Jurkat, Clone E6-1 (cell line): Measurements from ENCODE around the gene MED31.
"Not testable (repeated sequence)": the region's sequence is repeated elsewhere in the genome, so short reads cannot be mapped to it uniquely, and the experiment has no call there.

Experiments
- DNase-seq: peaks from one replicate; pipeline ENCODE4 v3.0.0-alpha.2; 2011; ENCODE audit warnings: low read depth, low spot score
- H3K4me3 ChIP-seq: 2 replicates; pipeline ENCODE4 v1.5.1; 2011; ENCODE audit warnings: mild to moderate bottlenecking, low read length, control low read depth, moderate library complexity

The MED31 gene

GRCh38 chr17:6681176-6681575, 29.8 kb upstream of the MED31 start:
- no peak overlapping the region for H3K4me3 ChIP-seq
- no peak for DNase-seq

GRCh38 chr17:6679241-6679640, 27.8 kb upstream of the MED31 start:
- H3K4me3 ChIP-seq: no peak overlapping the region
- no peak for DNase-seq

- DNase-seq: no peak
- no peak overlapping the region for H3K4me3 ChIP-seq
Observed at GRCh38 chr17:6677946-6678345, 26.5 kb upstream of the MED31 start.

- H3K4me3 ChIP-seq: no peak overlapping the region
- peak; percentile 47 for DNase-seq
Observed at GRCh38 chr17:6677158-6677831, 25.9 kb upstream of the MED31 start.

- H3K4me3 ChIP-seq: no peak overlapping the region
- DNase-seq: no peak
Observed at GRCh38 chr17:6676802-6677157, 25.4 kb upstream of the MED31 start.

GRCh38 chr17:6675201-6675825, 23.9 kb upstream of the MED31 start:
- no peak for DNase-seq

GRCh38 chr17:6674586-6674985, 23.2 kb upstream of the MED31 start:
- H3K4me3 ChIP-seq: no peak overlapping the region
- no peak for DNase-seq

More at GRCh38 chr17:6675201-6675825, 23.9 kb upstream of the MED31 start:
- H3K4me3 ChIP-seq: no peak overlapping the region

- DNase-seq: no peak
- H3K4me3 ChIP-seq: no peak overlapping the region
Observed at GRCh38 chr17:6671431-6671830, 20.0 kb upstream of the MED31 start.

- no peak overlapping the region for H3K4me3 ChIP-seq
Observed at GRCh38 chr17:6670999-6671398, 19.6 kb upstream of the MED31 start.

GRCh38 chr17:6670571-6670970, 19.2 kb upstream of the MED31 start:
- H3K4me3 ChIP-seq: no peak overlapping the region
- no peak for DNase-seq

More at GRCh38 chr17:6670999-6671398, 19.6 kb upstream of the MED31 start:
- no peak for DNase-seq

- no peak overlapping the region for H3K4me3 ChIP-seq
- DNase-seq: no peak
Observed at GRCh38 chr17:6669479-6670212, 18.2 kb upstream of the MED31 start.

- no peak for DNase-seq
- no peak overlapping the region for H3K4me3 ChIP-seq
Observed at GRCh38 chr17:6668727-6669425, 17.5 kb upstream of the MED31 start.

GRCh38 chr17:6668219-6668618, 16.8 kb upstream of the MED31 start:
- no peak for DNase-seq
- no peak overlapping the region for H3K4me3 ChIP-seq

GRCh38 chr17:6667516-6667915, 16.1 kb upstream of the MED31 start:
- no peak for DNase-seq
- no peak overlapping the region for H3K4me3 ChIP-seq

- H3K4me3 ChIP-seq: no peak overlapping the region
- DNase-seq: no peak
Observed at GRCh38 chr17:6666557-6666956, 15.2 kb upstream of the MED31 start.

GRCh38 chr17:6666077-6666521, 14.7 kb upstream of the MED31 start:
- peak; percentile 14 for DNase-seq
- no peak overlapping the region for H3K4me3 ChIP-seq

GRCh38 chr17:6663200-6663599, 11.8 kb upstream of the MED31 start:
- H3K4me3 ChIP-seq, DNase-seq: not testable (repeated sequence)

GRCh38 chr17:6661464-6661848, 10.1 kb upstream of the MED31 start:
- no peak for DNase-seq
- H3K4me3 ChIP-seq: no peak overlapping the region

GRCh38 chr17:6660805-6661463, 9.5 kb upstream of the MED31 start:
- no peak overlapping the region for H3K4me3 ChIP-seq
- no peak for DNase-seq
